NCI-H146 treated with DMSO at 0.1 percent for 48 hours (cell line): ENCODE measurements around the gene PTGES.

Experiments
- DNase-seq: peaks from one replicate; lab custom pipeline; 2025; ENCODE audit not compliant: unreplicated experiment; lab: John Stamatoyannopoulos, UW

The PTGES gene

GRCh38 chr9:129720181-129720864 is 32.5 kb downstream of the PTGES start:
- no peak for DNase-seq

DNA sequence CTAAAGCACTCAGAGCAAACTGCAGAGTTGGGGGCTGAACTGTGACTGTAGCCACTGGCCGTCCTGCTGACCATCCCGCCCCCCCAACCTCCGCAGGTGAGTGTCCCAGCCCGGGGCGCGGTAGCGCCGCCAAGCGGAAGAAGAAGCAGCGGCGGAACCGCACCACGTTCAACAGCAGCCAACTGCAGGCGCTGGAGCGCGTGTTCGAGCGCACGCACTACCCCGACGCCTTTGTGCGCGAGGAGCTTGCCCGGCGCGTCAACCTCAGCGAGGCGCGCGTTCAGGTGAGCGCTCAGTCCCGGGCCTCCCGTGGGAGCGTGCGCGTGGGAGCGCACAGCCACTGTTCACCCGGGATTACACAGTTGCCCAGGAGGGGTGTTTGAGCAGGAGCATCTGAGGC is 33.7 kb downstream of the PTGES start:
- no peak for DNase-seq

DNA sequence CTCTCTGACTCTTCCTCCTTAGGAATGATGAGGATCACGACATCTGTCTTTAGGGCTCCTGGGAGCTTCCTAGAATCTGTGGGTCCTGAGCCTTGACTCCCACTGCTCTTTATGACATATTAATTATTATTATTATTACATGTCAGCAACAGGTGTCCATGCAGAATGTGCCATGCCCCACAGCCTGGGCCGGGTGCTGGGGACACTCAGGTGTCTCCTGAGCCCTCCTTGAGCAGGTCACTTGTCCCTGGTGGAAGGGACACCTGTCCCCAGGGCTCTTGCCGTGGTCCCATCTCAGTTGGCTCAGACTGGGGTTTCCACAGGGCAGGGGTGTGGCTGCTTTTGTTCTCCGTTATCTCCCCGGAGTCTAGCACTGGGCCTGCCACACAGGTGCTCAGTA is 34.2 kb downstream of the PTGES start:
- no peak for DNase-seq

DNA sequence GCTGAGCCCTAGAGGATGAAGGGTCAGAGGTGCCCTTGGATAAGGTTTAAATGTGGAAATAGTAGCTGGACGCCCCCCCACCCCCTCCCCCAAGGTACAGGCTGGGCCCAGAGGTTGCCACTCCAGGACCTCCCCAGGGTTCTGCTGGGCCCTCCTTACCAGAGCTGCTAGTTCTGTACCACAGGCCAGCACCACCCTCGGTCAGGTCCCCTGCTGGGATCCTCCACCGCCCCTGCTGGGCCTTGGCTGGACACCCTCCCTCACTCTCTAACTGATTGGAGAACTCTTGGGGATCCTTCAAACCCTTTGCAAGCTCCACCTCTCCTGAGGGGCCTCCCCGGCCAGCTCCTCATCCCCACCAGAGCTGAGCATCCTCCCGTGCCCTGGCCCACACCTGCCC is 34.9 kb downstream of the PTGES start:
- DNase-seq = no peak

GRCh38 chr9:129716091-129716490 is 36.8 kb downstream of the PTGES start:
- no peak for DNase-seq

- no peak for DNase-seq
These were observed 38.3 kb downstream of the PTGES start for GRCh38 chr9:129714511-129715061.

GRCh38 chr9:129713402-129713679 is 39.5 kb downstream of the PTGES start:
- no peak for DNase-seq

DNA sequence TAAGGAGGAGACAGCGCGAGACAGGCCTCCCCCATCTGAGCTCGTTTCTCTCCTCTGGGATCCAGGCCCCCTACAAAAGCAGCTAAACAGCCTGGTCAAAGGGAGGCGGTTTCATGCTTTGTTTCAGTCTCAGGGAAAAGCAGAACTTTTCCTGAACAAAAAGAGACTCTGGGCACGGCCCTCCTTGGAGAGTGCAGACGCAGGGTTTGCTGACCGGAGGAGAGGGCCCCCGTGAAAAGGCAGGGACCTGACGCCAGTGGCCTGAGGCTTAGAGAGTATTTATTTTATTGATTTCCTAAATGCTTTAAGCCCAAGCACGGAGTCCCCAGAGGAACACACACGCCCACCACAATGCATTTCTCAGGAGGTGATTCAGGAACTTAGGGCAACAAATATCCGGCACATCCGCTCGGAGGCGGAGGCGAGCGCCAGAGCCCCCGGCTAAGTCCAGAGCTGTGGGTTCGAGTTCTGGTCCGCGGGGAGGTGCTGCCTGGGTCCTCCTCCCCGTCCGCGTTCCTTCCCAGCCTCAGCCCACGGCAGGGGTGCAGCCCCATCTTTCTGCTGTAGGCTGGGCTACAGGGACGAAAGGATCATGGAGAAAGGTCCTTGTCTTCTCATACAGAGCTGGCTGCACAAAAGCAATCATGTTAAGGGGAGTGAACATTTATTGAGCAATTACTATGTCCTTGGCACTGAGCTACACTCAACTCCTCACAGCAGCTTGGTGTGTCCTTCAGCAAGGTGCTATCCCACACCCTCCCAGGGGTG is 40.0 kb downstream of the PTGES start:
- no peak for DNase-seq

- no peak for DNase-seq
These were observed 42.7 kb downstream of the PTGES start for GRCh38 chr9:129710169-129710453.

- DNase-seq = no peak
These were observed 43.2 kb downstream of the PTGES start for GRCh38 chr9:129709438-129710168.

GRCh38 chr9:129708793-129709192 is 44.0 kb downstream of the PTGES start:
- no peak for DNase-seq

- DNase-seq = no peak
These were observed 48.0 kb downstream of the PTGES start for GRCh38 chr9:129704807-129705206.

DNA sequence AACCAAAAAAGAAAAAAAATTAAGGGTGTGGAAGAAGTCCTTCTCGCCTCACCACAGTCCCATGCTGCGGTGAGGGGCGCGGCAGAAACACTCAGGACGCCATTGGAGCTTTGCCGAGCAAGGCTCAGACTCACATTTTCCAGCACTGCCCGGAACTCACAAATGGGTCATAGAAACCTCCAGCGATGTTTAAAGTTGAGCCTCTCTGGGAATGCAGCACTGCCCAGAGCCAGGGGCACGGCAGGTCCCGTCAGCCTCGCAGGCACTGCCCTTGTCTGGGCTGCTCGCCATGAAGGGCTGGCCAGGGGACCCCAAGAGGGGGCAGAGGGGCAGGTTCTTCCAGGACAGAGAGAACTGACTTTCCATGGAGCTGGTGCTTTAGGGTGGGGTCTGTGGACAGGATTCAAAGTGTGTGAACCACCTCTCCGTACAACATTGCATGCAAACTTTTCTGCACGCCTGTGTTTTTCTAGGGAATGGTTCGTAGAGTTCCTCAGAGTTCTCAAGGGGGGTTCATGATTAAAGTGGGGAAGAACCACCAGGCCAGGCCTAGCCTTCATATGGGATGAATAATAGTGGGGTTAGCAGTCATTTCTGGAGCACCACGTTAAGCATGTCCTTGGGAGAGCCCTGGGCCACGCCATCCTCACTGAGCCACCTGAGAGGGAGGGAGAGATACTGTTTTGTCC is 49.0 kb downstream of the PTGES start:
- no peak for DNase-seq

- DNase-seq = no peak
These were observed 50.0 kb downstream of the PTGES start for GRCh38 chr9:129702589-129703520.

DNA sequence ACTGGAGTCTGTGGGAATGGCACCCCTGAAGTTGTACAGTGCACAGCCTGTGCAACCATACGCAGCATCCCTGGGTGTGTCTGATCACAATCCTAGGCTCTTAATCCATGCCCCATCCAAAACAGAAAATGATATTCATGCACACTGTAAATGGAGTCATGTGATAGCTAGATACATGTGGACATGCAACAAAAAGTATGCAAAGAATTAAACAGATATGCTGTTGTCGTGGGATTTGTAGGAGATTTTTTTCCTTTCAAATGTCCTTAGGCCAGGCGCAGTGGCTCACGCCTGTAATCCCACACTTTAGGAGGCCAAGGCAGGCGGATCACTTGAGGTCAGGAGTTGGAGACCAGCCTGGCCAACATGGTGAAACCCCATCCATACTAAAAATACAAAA is 51.3 kb downstream of the PTGES start:
- no peak for DNase-seq

GRCh38 chr9:129701054-129701453 is 51.8 kb downstream of the PTGES start:
- DNase-seq = no peak

- DNase-seq = no peak
These were observed 54.5 kb downstream of the PTGES start for GRCh38 chr9:129698254-129698757.

GRCh38 chr9:129697656-129698253 is 55.1 kb downstream of the PTGES start:
- no peak for DNase-seq

GRCh38 chr9:129696944-129697655 is 55.7 kb downstream of the PTGES start:
- no peak for DNase-seq
